OCI-LY7 (cell line): ENCODE data around the gene KREMEN2.

Experiments
- CTCF ChIP-seq: fragments of 200-600 bp; sonication (generic); conservative IDR thresholded peaks from 2 replicates; pipeline ENCODE4 v1.5.1; 2014; ENCODE audit warnings: mild to moderate bottlenecking, antibody characterized with exemption, low read length, moderate library complexity, mixed read lengths
- EZH2phosphoT487 ChIP-seq: fragments of 200-600 bp; sonication (generic); IDR thresholded peaks from 2 replicates; pipeline ENCODE4 v1.6.1; 2018; ENCODE audit warnings: low read depth, borderline replicate concordance, mild to moderate bottlenecking, mixed run types, antibody characterized with exemption, low read length, moderate library complexity, mixed read lengths

- no peak for TF ChIP-seq EZH2phosphoT487
- no peak for TF ChIP-seq CTCF
These were observed 21.4 kb downstream of the KREMEN2 start for GRCh38 chr16:2985462-2985861.
